ENCODE data around the gene CD300A.

The CD300A gene

GRCh38 chr17:74432424-74432690, 34.1 kb upstream of the CD300A start:
- no peaks in the 10 kb centered on the region for H3K36me3 Mint-ChIP-seq (ENCODE audit: low read depth)

GRCh38 chr17:74432766-74433391, 33.6 kb upstream of the CD300A start:
- Mint-ChIP-seq H3K36me3 (ENCODE audit: low read depth) (peaks cover under 1% of the 10 kb centered on the region), H3K27ac (no peak overlapping the region), H3K4me3 (peak overlapping the region; percentile 12), H3K4me1 (ENCODE audit: low read depth) (peaks cover 8% of the 10 kb centered on the region), H3K27me3 (ENCODE audit: low read depth) (peaks cover 56% of the 10 kb centered on the region), H3K9me3 (peaks cover 7% of the 10 kb centered on the region)
- no peak for DNase-seq (ENCODE audit: low spot score)

More at GRCh38 chr17:74432424-74432690, 34.1 kb upstream of the CD300A start:
- Mint-ChIP-seq H3K27ac (no peak overlapping the region), H3K4me3 (no peak overlapping the region), H3K9me3 (peaks cover 1% of the 10 kb centered on the region), H3K4me1 (ENCODE audit: low read depth) (peaks cover 8% of the 10 kb centered on the region), H3K27me3 (ENCODE audit: low read depth) (peaks cover 58% of the 10 kb centered on the region)
- no peak for DNase-seq (ENCODE audit: low spot score)

- H3K36me3 Mint-ChIP-seq (ENCODE audit: low read depth) = peaks cover 2% of the 10 kb centered on the region
- peaks cover 8% of the 10 kb centered on the region for H3K4me1 Mint-ChIP-seq (ENCODE audit: low read depth)
- H3K4me3 Mint-ChIP-seq = no peak overlapping the region
- H3K27ac Mint-ChIP-seq = no peak overlapping the region
- no peak for DNase-seq (ENCODE audit: low spot score)
- peaks cover 52% of the 10 kb centered on the region for H3K27me3 Mint-ChIP-seq (ENCODE audit: low read depth)
- H3K9me3 Mint-ChIP-seq = peaks cover 10% of the 10 kb centered on the region
These were observed 32.9 kb upstream of the CD300A start for GRCh38 chr17:74433421-74434121.

- Mint-ChIP-seq H3K27ac (no peak overlapping the region), H3K27me3 (ENCODE audit: low read depth) (peaks cover 37% of the 10 kb centered on the region), H3K36me3 (ENCODE audit: low read depth) (peaks cover 4% of the 10 kb centered on the region), H3K4me1 (ENCODE audit: low read depth) (peaks cover 10% of the 10 kb centered on the region), H3K4me3 (no peak overlapping the region), H3K9me3 (peaks cover 20% of the 10 kb centered on the region)
- no peak for DNase-seq (ENCODE audit: low spot score)
These were observed 30.6 kb upstream of the CD300A start for GRCh38 chr17:74435775-74436359.

- H3K4me3 Mint-ChIP-seq = no peak overlapping the region
- H3K27me3 Mint-ChIP-seq (ENCODE audit: low read depth) = peaks cover 25% of the 10 kb centered on the region
- DNase-seq (ENCODE audit: low spot score) = no peak
- peaks cover 20% of the 10 kb centered on the region for H3K9me3 Mint-ChIP-seq
- H3K36me3 Mint-ChIP-seq (ENCODE audit: low read depth) = peaks cover 4% of the 10 kb centered on the region
- peaks cover 2% of the 10 kb centered on the region for H3K4me1 Mint-ChIP-seq (ENCODE audit: low read depth)
- no peak overlapping the region for H3K27ac Mint-ChIP-seq
These were observed 28.7 kb upstream of the CD300A start for GRCh38 chr17:74437702-74438101.

- peaks cover 2% of the 10 kb centered on the region for H3K4me1 Mint-ChIP-seq (ENCODE audit: low read depth)
- DNase-seq (ENCODE audit: low spot score) = no peak
- H3K27ac Mint-ChIP-seq = no peak overlapping the region
- H3K36me3 Mint-ChIP-seq (ENCODE audit: low read depth) = peaks cover 4% of the 10 kb centered on the region
- H3K27me3 Mint-ChIP-seq (ENCODE audit: low read depth) = peaks cover 13% of the 10 kb centered on the region
- H3K4me3 Mint-ChIP-seq = no peak overlapping the region
- H3K9me3 Mint-ChIP-seq = peaks cover 20% of the 10 kb centered on the region
These were observed 26.5 kb upstream of the CD300A start for GRCh38 chr17:74439691-74440567.

- H3K9me3 Mint-ChIP-seq = peaks cover 20% of the 10 kb centered on the region
- no peak overlapping the region for H3K27ac Mint-ChIP-seq
- peaks cover under 1% of the 10 kb centered on the region for H3K27me3 Mint-ChIP-seq (ENCODE audit: low read depth)
- no peak overlapping the region for H3K4me3 Mint-ChIP-seq
- H3K4me1 Mint-ChIP-seq (ENCODE audit: low read depth) = peaks cover 2% of the 10 kb centered on the region
- no peak for DNase-seq (ENCODE audit: low spot score)
- peaks cover 4% of the 10 kb centered on the region for H3K36me3 Mint-ChIP-seq (ENCODE audit: low read depth)
These were observed 24.9 kb upstream of the CD300A start for GRCh38 chr17:74441537-74441936.

GRCh38 chr17:74442291-74442669, 24.2 kb upstream of the CD300A start:
- Mint-ChIP-seq H3K36me3 (ENCODE audit: low read depth) (peaks cover 4% of the 10 kb centered on the region), H3K27me3 (ENCODE audit: low read depth) (no peaks in the 10 kb centered on the region), H3K27ac (no peak overlapping the region), H3K4me1 (ENCODE audit: low read depth) (peaks cover 2% of the 10 kb centered on the region), H3K9me3 (peaks cover 19% of the 10 kb centered on the region), H3K4me3 (no peak overlapping the region)
- DNase-seq (ENCODE audit: low spot score) = no peak

GRCh38 chr17:74442670-74443515, 23.5 kb upstream of the CD300A start:
- no peak for DNase-seq (ENCODE audit: low spot score)
- Mint-ChIP-seq H3K4me3 (no peak overlapping the region), H3K27me3 (ENCODE audit: low read depth) (no peaks in the 10 kb centered on the region), H3K9me3 (peaks cover 13% of the 10 kb centered on the region), H3K36me3 (ENCODE audit: low read depth) (peaks cover 4% of the 10 kb centered on the region), H3K27ac (no peak overlapping the region), H3K4me1 (ENCODE audit: low read depth) (peaks cover 2% of the 10 kb centered on the region)

GRCh38 chr17:74443516-74444296, 22.7 kb upstream of the CD300A start:
- no peak for DNase-seq (ENCODE audit: low spot score)
- Mint-ChIP-seq H3K36me3 (ENCODE audit: low read depth) (peaks cover under 1% of the 10 kb centered on the region), H3K27ac (no peak overlapping the region), H3K4me3 (no peak overlapping the region), H3K4me1 (ENCODE audit: low read depth) (peaks cover 2% of the 10 kb centered on the region), H3K9me3 (peaks cover 8% of the 10 kb centered on the region), H3K27me3 (ENCODE audit: low read depth) (no peaks in the 10 kb centered on the region)

- Mint-ChIP-seq H3K27ac (no peak overlapping the region), H3K27me3 (ENCODE audit: low read depth) (no peaks in the 10 kb centered on the region), H3K9me3 (peaks cover 4% of the 10 kb centered on the region), H3K4me3 (no peak overlapping the region), H3K36me3 (ENCODE audit: low read depth) (no peaks in the 10 kb centered on the region), H3K4me1 (ENCODE audit: low read depth) (peaks cover 2% of the 10 kb centered on the region)
- DNase-seq (ENCODE audit: low spot score) = no peak
These were observed 22.0 kb upstream of the CD300A start for GRCh38 chr17:74444406-74444805.

- H3K27ac Mint-ChIP-seq = no peak overlapping the region
- H3K9me3 Mint-ChIP-seq = peaks cover under 1% of the 10 kb centered on the region
- no peak for DNase-seq (ENCODE audit: low spot score)
- H3K27me3 Mint-ChIP-seq (ENCODE audit: low read depth) = no peaks in the 10 kb centered on the region
- no peaks in the 10 kb centered on the region for H3K4me1 Mint-ChIP-seq (ENCODE audit: low read depth)
- H3K4me3 Mint-ChIP-seq = no peak overlapping the region
- H3K36me3 Mint-ChIP-seq (ENCODE audit: low read depth) = no peaks in the 10 kb centered on the region
These were observed 21.3 kb upstream of the CD300A start for GRCh38 chr17:74445158-74445557.
